Measurements from ENCODE around the gene RRP1. TPM values are rescaled to one million over a fixed set of nuclear protein-coding genes. Genes with fewer than 3 reads are reported as not detected.

Gene RRP1
- polyA plus RNA-seq, 3 donors: 2.7 to 5.7 (median 4.6) TPM

- Mint-ChIP-seq H3K4me1 (peaks cover 77% of the 10 kb centered on the region), H3K4me3 (peak overlapping the region in 1 of 2 donors; percentile 87), H3K36me3 (peaks cover 8 to 9% of the 10 kb centered on the region in 2 donors), H3K9me3 (peaks cover 7 to 20% (median 14%) of the 10 kb centered on the region in 7 donors), H3K27ac (peak overlapping the region; percentile 40 to 89 (median 80)), H3K27me3 (ENCODE audit: low read depth in 3 of 3) (peaks cover 7 to 18% (median 10%) of the 10 kb centered on the region in 3 donors)
- intact Hi-C loops (cut with micrococcal nuclease): no loop called here
- peaks cover 7 to 12% of the 10 kb centered on the region in 2 donors for H3K9me3 ChIP-seq (replicated peaks in 1 of 2; ENCODE audit: control insufficient read depth in 1 of 2, insufficient read depth in 1 of 2, low read length in 2 of 2)
- H3K36me3 ChIP-seq (replicated peaks in 1 of 2; ENCODE audit: control insufficient read depth in 1 of 2, insufficient read depth in 2 of 2, low read length in 2 of 2): no peaks in the 10 kb centered on the region
- 37% methylated on average over 27 of the region's 30 CpGs for WGBS (ENCODE audit: insufficient coverage)
- peak overlapping the region; percentile 78 for H2AFZ ChIP-seq (ENCODE audit: insufficient read depth, low read depth, low read length, poor library complexity, severe bottlenecking)
- H3K9ac ChIP-seq (ENCODE audit: insufficient read depth, low read length, poor library complexity, severe bottlenecking): peak overlapping the region; percentile 33
- H3K27me3 ChIP-seq (ENCODE audit: control insufficient read depth in 2 of 2, insufficient read depth in 2 of 2, low read length in 2 of 2): no peaks in the 10 kb centered on the region
- peak overlapping the region in 1 of 3 experiments; percentile 71 for H3K4me3 ChIP-seq (replicated peaks in 1 of 3; ENCODE audit: low read depth in 2 of 3, low read length in 3 of 3)
- H3K4me2 ChIP-seq (replicated peaks; ENCODE audit: extremely low read depth, low read length, poor library complexity, severe bottlenecking): peak overlapping the region; percentile 80
- H4K20me1 ChIP-seq (ENCODE audit: insufficient read depth, low read length): no peaks in the 10 kb centered on the region
- no peak for TF ChIP-seq CTCF (IDR thresholded peaks at IDR 0.05)
- peaks cover 61 to 80% of the 10 kb centered on the region in 2 donors for H3K4me1 ChIP-seq (ENCODE audit: control insufficient read depth in 1 of 2, insufficient read depth in 2 of 2, low read length in 2 of 2)
- H3K27ac ChIP-seq (ENCODE audit: low read depth in 1 of 2, low read length in 2 of 2): peak overlapping the region; percentile 25 to 73
- no peaks in the 10 kb centered on the region for H3K79me2 ChIP-seq (ENCODE audit: insufficient read depth, low read length)
- peak; percentile 35 to 70 (median 54) for DNase-seq
Measured at GRCh38 chr21:43834146-43834905, 44.9 kb downstream of the RRP1 start.

- Mint-ChIP-seq H3K27ac (peak overlapping the region; percentile 68 to 89 (median 80)), H3K9me3 (peaks cover 7 to 20% (median 14%) of the 10 kb centered on the region in 7 donors), H3K4me3 (peak overlapping the region; percentile 78 to 87), H3K36me3 (peaks cover 8 to 9% of the 10 kb centered on the region in 2 donors), H3K27me3 (ENCODE audit: low read depth in 3 of 3) (peaks cover 7 to 16% (median 10%) of the 10 kb centered on the region in 3 donors), H3K4me1 (peaks cover 74% of the 10 kb centered on the region)
- H2AFZ ChIP-seq (ENCODE audit: insufficient read depth, low read depth, low read length, poor library complexity, severe bottlenecking): peak overlapping the region; percentile 78
- H3K4me2 ChIP-seq (replicated peaks; ENCODE audit: extremely low read depth, low read length, poor library complexity, severe bottlenecking): peak overlapping the region; percentile 80
- DNase-seq: peak in 1 of 3 donors; percentile 44
- WGBS (ENCODE audit: insufficient coverage): 0% methylated on average over 7 of the region's 15 CpGs
- intact Hi-C loops (cut with micrococcal nuclease): no loop called here
- no peaks in the 10 kb centered on the region for H3K79me2 ChIP-seq (ENCODE audit: insufficient read depth, low read length)
- peaks cover 55 to 73% of the 10 kb centered on the region in 2 donors for H3K4me1 ChIP-seq (ENCODE audit: control insufficient read depth in 1 of 2, insufficient read depth in 2 of 2, low read length in 2 of 2)
- H4K20me1 ChIP-seq (ENCODE audit: insufficient read depth, low read length): no peaks in the 10 kb centered on the region
- peaks cover 7 to 12% of the 10 kb centered on the region in 2 donors for H3K9me3 ChIP-seq (replicated peaks in 1 of 2; ENCODE audit: control insufficient read depth in 1 of 2, insufficient read depth in 1 of 2, low read length in 2 of 2)
- H3K36me3 ChIP-seq (replicated peaks in 1 of 2; ENCODE audit: control insufficient read depth in 1 of 2, insufficient read depth in 2 of 2, low read length in 2 of 2): no peaks in the 10 kb centered on the region
- H3K27me3 ChIP-seq (ENCODE audit: control insufficient read depth in 2 of 2, insufficient read depth in 2 of 2, low read length in 2 of 2): no peaks in the 10 kb centered on the region
- peak overlapping the region; percentile 47 to 73 for H3K27ac ChIP-seq (ENCODE audit: low read depth in 1 of 2, low read length in 2 of 2)
- TF ChIP-seq CTCF (IDR thresholded peaks at IDR 0.05): no peak
- H3K4me3 ChIP-seq (replicated peaks in 1 of 3; ENCODE audit: low read depth in 2 of 3, low read length in 3 of 3): peak overlapping the region; percentile 0 to 71 (median 12)
- peak overlapping the region; percentile 33 for H3K9ac ChIP-seq (ENCODE audit: insufficient read depth, low read length, poor library complexity, severe bottlenecking)
Measured at GRCh38 chr21:43835050-43835449, 45.7 kb downstream of the RRP1 start.

Data from CD14-positive monocyte (primary cell).